Medulla oblongata (tissue), 1 donor: ENCODE results near the gene PIP4K2C.
"Not testable (repeated sequence)": the region's sequence is repeated elsewhere in the genome, so short reads cannot be mapped to it uniquely, and the experiment has no call there.

ENCODE experiments used
- DNase-seq: peaks from one replicate; pipeline ENCODE4 v3.0.0-alpha.2; 2015; ENCODE audit errors: extremely low spot score

Gene PIP4K2C

GRCh38 chr12:57558864-57559263 lies 32.1 kb upstream of the PIP4K2C start:
- DNase-seq = no peak

- DNase-seq = no peak
These were observed 30.5 kb upstream of the PIP4K2C start for GRCh38 chr12:57560516-57560915.

- DNase-seq = not testable (repeated sequence)
These were observed 29.9 kb upstream of the PIP4K2C start for GRCh38 chr12:57561117-57561516.

GRCh38 chr12:57563358-57563757 lies 27.6 kb upstream of the PIP4K2C start:
- no peak for DNase-seq

- DNase-seq = no peak
These were observed 26.7 kb upstream of the PIP4K2C start for GRCh38 chr12:57564178-57564740.

GRCh38 chr12:57568838-57569237 lies 22.2 kb upstream of the PIP4K2C start:
- no peak for DNase-seq

GRCh38 chr12:57569858-57570257 lies 21.1 kb upstream of the PIP4K2C start:
- no peak for DNase-seq

GRCh38 chr12:57570438-57570837 lies 20.6 kb upstream of the PIP4K2C start:
- DNase-seq = not testable (repeated sequence)

GRCh38 chr12:57571926-57572762 lies 18.8 kb upstream of the PIP4K2C start:
- no peak for DNase-seq

- no peak for DNase-seq
These were observed 16.2 kb upstream of the PIP4K2C start for GRCh38 chr12:57574795-57575194.

- no peak for DNase-seq
These were observed 15.0 kb upstream of the PIP4K2C start for GRCh38 chr12:57575771-57576612.

- no peak for DNase-seq
These were observed 14.3 kb upstream of the PIP4K2C start for GRCh38 chr12:57576613-57577160.

GRCh38 chr12:57577981-57578758 lies 12.8 kb upstream of the PIP4K2C start:
- DNase-seq = no peak

GRCh38 chr12:57579011-57579410 lies 12.0 kb upstream of the PIP4K2C start:
- no peak for DNase-seq

GRCh38 chr12:57579677-57580465 lies 11.1 kb upstream of the PIP4K2C start:
- no peak for DNase-seq

- no peak for DNase-seq
These were observed 10.6 kb upstream of the PIP4K2C start for GRCh38 chr12:57580466-57580795.

- DNase-seq = no peak
These were observed 9.2 kb upstream of the PIP4K2C start for GRCh38 chr12:57581802-57582201.

GRCh38 chr12:57582440-57582839 lies 8.6 kb upstream of the PIP4K2C start:
- DNase-seq = no peak

- DNase-seq = peak; percentile 87
These were observed 7.8 kb upstream of the PIP4K2C start for GRCh38 chr12:57583008-57583831.

GRCh38 chr12:57584050-57584449 lies 6.9 kb upstream of the PIP4K2C start:
- DNase-seq = no peak
